ENCODE data around the gene TNXB.

TNXB gene

GRCh38 chr6:32139590-32139989, 30.5 kb upstream of the TNXB start:
- DNase-seq = no peak

GRCh38 chr6:32137454-32137853, 28.3 kb upstream of the TNXB start:
- DNase-seq = no peak

GRCh38 chr6:32133786-32134185, 24.6 kb upstream of the TNXB start:
- DNase-seq = no peak

- no peak for DNase-seq
Observed at GRCh38 chr6:32132110-32132509, 23.0 kb upstream of the TNXB start.

- DNase-seq = no peak
Observed at GRCh38 chr6:32131439-32131948, 22.4 kb upstream of the TNXB start.

- no peak for DNase-seq
Observed at GRCh38 chr6:32129297-32130088, 20.4 kb upstream of the TNXB start.

- no peak for DNase-seq
Observed at GRCh38 chr6:32128751-32129296, 19.7 kb upstream of the TNXB start.

- peak; percentile 99 to 100 (median 100) for DNase-seq
Observed at GRCh38 chr6:32127717-32128592, 18.8 kb upstream of the TNXB start, which contains the start of gene ATF6B. ATF6B (minus strand) TSS chr6:32128246; CDS start chr6:32128207, 39 bp downstream.

- DNase-seq = no peak
Observed at GRCh38 chr6:32127409-32127716, 18.2 kb upstream of the TNXB start.

GRCh38 chr6:32126880-32127279, 17.7 kb upstream of the TNXB start:
- no peak for DNase-seq

- no peak for DNase-seq
Observed at GRCh38 chr6:32123681-32124080, 14.5 kb upstream of the TNXB start.

- no peak for DNase-seq
Observed at GRCh38 chr6:32120573-32121059, 11.5 kb upstream of the TNXB start.

GRCh38 chr6:32118782-32119628, 9.9 kb upstream of the TNXB start:
- peak; percentile 84 to 91 (median 88) for DNase-seq

- no peak for DNase-seq
Observed at GRCh38 chr6:32117461-32117860, 8.3 kb upstream of the TNXB start.

- no peak for DNase-seq
Observed at GRCh38 chr6:32116674-32117073, 7.5 kb upstream of the TNXB start.

GRCh38 chr6:32115623-32116022, 6.5 kb upstream of the TNXB start:
- no peak for DNase-seq

GRCh38 chr6:32114796-32115195, 5.7 kb upstream of the TNXB start:
- DNase-seq = no peak

- peak; percentile 22 to 60 (median 46) for DNase-seq
Observed at GRCh38 chr6:32113386-32114352, 4.5 kb upstream of the TNXB start.

- DNase-seq = no peak
Observed at GRCh38 chr6:32112431-32112980, 3.4 kb upstream of the TNXB start.

GRCh38 chr6:32111424-32112066, 2.4 kb upstream of the TNXB start:
- no peak for DNase-seq

Data from suppressor macrophage (primary cell).